HG03060 (cell line): Measurements from ENCODE around the gene MAIP1.
A peak's percentile ranks its signal among the peaks of the same experiment; 100 is the strongest.
"Not testable (repeated sequence)": the region's sequence is repeated elsewhere in the genome, so short reads cannot be mapped to it uniquely, and the experiment has no call there.

Experiments used
- ATAC-seq: cut with Tn5 transposase; IDR thresholded peaks from one replicate; pipeline ENCODE4 v1.9.1; 2021; ENCODE audit warnings: low read depth, moderate number of reproducible peaks; ENCODE audit not compliant: unreplicated experiment

The MAIP1 gene, protein sequence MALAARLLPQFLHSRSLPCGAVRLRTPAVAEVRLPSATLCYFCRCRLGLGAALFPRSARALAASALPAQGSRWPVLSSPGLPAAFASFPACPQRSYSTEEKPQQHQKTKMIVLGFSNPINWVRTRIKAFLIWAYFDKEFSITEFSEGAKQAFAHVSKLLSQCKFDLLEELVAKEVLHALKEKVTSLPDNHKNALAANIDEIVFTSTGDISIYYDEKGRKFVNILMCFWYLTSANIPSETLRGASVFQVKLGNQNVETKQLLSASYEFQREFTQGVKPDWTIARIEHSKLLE

GRCh38 chr2:199955339-199956061 is at the start of gene MAIP1, which contains the start of gene TYW5:
MAIP1 (plus strand) TSS chr2:199955582; CDS start chr2:199955799, 217 bp downstream.
TYW5 (minus strand) TSS chr2:199955491; CDS start chr2:199955470, 21 bp downstream.
- ATAC-seq: peak; percentile 74

GRCh38 chr2:199907008-199907714 is 48.2 kb upstream of the MAIP1 start:
- ATAC-seq: no peak

GRCh38 chr2:199910338-199911051 is 44.9 kb upstream of the MAIP1 start:
- no peak for ATAC-seq

DNA sequence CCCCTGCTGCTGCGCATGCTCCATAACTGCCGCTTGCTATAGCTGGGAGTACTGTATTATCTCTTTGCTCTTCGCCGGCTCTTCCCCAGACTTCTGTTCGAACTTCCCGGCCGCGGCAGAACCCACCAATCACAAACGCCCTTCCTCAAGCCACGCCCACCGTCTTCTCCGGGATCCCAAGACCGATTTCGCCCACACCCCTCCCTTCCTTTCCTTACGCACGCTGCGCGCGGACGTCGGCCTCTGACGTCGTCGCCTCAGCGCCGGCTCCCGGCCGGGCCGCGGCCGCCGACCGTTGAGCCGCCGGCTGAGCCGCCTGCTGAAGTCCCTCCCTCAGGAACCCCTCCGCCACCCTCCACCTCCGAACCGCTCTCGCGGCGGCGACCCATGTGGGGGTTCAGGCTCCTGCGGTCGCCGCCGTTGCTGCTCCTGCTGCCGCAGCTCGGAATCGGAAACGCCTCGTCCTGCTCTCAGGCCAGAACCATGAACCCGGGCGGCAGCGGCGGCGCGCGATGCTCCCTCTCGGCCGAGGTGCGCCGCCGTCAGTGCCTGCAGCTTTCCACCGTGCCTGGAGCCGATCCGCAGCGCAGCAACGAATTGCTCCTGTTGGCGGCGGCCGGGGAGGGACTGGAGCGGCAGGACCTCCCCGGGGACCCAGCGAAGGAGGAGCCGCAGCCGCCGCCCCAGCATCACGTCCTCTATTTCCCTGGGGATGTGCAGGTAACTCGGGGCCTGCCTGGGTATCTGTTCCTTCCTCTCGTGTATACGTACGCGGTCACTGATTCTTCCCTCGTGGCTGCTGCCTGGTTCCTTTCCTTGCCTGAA is 44.1 kb upstream of the MAIP1 start, which contains the start of gene C2orf69:
Gene C2orf69 (plus strand): TSS at position 242 of the 825 bp plus-strand sequence. CDS start 146 bp downstream, at position 388.
- ATAC-seq: peak; percentile 75

GRCh38 chr2:199911877-199912161 is 43.6 kb upstream of the MAIP1 start:
- no peak for ATAC-seq

- not testable (repeated sequence) for ATAC-seq
These were observed 42.7 kb upstream of the MAIP1 start for GRCh38 chr2:199912553-199913114.

DNA sequence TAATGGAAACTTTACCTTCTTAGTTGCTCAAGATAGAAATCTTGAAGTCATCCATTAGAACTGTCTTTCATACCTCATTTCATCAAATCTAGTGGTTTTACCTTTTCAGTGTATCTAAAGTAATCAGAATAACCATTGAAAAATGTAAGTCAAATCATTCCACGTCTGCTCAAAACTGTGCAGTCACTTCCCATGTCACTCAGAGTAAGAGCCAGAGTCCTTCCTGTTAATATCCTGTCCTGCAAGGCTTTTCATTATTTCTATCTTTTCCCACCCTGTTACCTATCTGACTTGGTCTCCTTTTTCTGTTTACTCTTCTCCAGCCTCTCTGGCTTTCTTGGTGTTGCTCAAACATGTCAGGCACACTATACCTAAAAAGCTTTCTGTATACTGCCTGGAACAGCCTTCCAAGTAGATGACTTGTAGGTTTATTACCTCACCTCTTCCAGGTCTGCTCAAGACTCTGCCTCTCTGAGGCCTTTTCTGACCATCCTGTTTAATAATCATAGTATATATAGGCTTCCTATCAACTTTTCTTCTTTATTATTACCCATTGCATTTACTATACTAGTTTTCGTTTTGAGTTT is 40.9 kb upstream of the MAIP1 start:
- no peak for ATAC-seq

DNA sequence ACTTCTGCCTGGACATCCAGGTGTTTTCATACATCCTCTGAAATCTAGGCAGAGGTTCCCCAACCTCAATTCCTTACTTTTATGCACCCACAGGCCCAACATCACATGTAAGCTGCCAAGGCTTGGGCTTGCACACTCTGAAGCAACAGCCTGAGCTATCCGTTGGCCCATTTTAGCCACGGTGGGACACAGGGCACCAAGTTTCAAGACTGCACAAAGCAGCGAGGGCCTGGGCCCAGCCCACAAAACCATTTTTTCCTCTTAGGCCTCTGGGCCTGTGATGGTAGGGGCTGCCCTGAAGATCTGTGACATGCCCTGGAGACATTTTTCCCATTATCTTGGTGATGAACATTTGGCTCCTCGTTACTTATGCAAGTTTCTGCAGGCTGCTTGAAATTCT is 38.4 kb upstream of the MAIP1 start:
- no peak for ATAC-seq

- ATAC-seq: no peak
These were observed 32.5 kb upstream of the MAIP1 start for GRCh38 chr2:199922856-199923255.

GRCh38 chr2:199923924-199924323 is 31.5 kb upstream of the MAIP1 start:
- ATAC-seq: no peak

GRCh38 chr2:199926806-199927205 is 28.6 kb upstream of the MAIP1 start:
- ATAC-seq: no peak

GRCh38 chr2:199928226-199928625 is 27.2 kb upstream of the MAIP1 start:
- ATAC-seq: no peak

- ATAC-seq: no peak
These were observed 26.8 kb upstream of the MAIP1 start for GRCh38 chr2:199928626-199929025.

DNA sequence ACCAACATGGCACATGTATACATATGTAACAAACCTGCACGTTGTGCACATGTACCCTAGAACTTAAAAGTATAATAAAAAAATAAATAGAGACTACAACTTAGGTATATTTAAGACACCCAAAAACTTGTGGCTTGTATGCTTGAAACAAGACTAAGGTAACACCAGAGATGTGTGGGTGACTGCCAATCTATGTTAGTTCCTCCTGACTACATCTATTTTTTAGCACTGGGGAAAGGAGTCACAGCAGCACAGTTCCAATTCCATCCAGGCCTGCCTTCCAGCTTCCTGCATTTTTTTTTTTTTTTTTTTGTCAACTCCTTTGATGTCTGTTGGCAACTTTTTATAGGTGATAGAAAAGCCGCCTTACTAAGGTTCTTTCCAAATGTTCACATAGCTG is 26.1 kb upstream of the MAIP1 start:
- ATAC-seq: no peak

DNA sequence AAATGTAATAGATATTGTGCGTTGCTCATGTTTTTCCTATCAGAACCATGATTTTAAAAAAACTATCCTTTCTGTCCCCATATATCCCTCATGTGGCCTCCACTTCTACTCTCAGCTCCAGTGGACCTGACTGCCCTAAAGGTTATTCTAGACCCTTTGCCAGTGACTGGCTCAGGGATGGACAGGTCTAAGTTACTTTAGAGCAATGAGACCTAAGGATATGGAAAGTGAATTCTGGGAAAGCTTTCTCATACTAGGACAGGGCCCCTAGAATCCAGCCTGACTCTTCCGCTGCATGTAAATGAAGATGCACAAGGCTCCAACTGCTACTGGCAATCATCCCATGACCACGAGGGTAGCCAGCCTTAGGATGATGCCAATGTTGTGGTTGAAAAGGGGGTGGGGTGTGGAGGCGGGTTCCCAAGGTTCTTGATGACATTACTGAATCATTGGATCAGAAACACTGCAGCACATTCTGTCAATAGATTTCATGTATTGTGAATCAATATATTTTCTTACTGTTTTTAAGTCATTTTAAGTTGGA is 23.0 kb upstream of the MAIP1 start:
- no peak for ATAC-seq

DNA sequence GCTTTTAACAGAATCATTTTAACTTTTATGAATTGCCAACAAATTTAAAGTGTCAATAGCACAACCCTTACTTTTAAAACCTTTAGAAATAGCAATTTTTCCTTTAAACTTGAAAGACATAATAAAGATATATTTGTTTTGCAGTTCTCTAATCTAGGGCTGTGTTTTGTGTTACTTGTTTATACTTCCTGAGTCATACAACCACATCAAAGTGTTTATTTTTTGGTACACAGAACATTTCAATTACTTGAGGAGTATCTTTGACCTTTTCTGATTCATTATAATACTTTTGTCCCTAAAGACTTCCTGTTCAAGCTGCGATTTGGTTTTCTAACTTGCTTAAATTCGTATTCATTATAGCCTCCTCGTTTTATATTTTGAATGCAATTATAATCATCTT is 21.9 kb upstream of the MAIP1 start:
- ATAC-seq: no peak

GRCh38 chr2:199936554-199936953 is 18.8 kb upstream of the MAIP1 start:
- ATAC-seq: no peak

DNA sequence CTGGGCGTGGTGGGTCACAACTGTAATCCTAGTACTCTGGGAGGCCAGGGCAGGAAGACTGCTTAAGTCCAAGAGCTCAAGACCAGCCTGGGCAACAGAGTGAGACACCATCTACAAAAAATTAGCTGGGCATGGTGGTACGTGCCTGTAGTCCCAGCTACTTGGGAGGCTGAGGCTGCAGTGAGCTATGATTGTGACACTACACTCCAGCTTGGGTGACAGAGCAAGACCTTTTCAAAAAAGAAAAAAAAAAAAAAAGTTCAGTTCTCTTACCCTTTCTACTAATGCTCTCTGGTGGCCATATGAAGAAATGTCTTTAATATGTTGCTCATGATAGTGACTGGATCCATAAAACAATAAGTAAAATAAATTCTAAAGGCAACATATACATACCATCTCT is 15.0 kb upstream of the MAIP1 start:
- no peak for ATAC-seq

DNA sequence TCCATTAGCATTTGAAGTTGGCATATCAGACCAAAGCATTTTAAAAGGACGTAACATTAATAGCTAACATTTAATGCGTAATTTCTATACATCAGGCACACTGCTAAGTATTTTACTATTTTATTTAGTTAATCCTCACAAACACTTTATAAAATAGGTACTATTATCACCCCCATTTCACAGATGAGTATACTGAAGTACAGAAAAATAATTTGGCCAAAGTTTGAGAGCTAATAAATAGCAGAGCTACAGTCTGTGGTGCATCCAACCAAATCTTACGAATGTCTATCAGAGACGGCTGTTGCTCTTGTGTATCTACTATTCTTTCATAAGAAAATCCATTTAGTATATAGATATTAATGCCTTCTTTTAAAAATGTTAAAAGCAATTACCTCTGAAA is 12.0 kb upstream of the MAIP1 start:
- ATAC-seq: no peak
